GM21423 (cell line): ENCODE results near the gene TSPAN5.
A peak's percentile ranks its signal among the peaks of the same experiment; 100 is the strongest.

Experiments used
- ATAC-seq: cut with Tn5 transposase; IDR thresholded peaks from one replicate; pipeline ENCODE4 v1.9.1; 2021; ENCODE audit warnings: mild to moderate bottlenecking, moderate library complexity; ENCODE audit not compliant: unreplicated experiment

Gene TSPAN5

GRCh38 chr4:98601708-98602107, 56.7 kb downstream of the TSPAN5 start:
- ATAC-seq: peak; percentile 74

- ATAC-seq: no peak
Measured at GRCh38 chr4:98599617-98600205, 58.7 kb downstream of the TSPAN5 start.

- no peak for ATAC-seq
Measured at GRCh38 chr4:98586962-98587354, 71.5 kb downstream of the TSPAN5 start.

- no peak for ATAC-seq
Measured at GRCh38 chr4:98586291-98586961, 72.0 kb downstream of the TSPAN5 start.

GRCh38 chr4:98585596-98585995, 72.8 kb downstream of the TSPAN5 start:
- ATAC-seq: no peak

- no peak for ATAC-seq
Measured at GRCh38 chr4:98584265-98584664, 74.1 kb downstream of the TSPAN5 start.

GRCh38 chr4:98583265-98583664, 75.1 kb downstream of the TSPAN5 start:
- no peak for ATAC-seq

GRCh38 chr4:98581126-98581525, 77.3 kb downstream of the TSPAN5 start:
- no peak for ATAC-seq

GRCh38 chr4:98577956-98578355, 80.5 kb downstream of the TSPAN5 start:
- no peak for ATAC-seq

GRCh38 chr4:98574816-98575215, 83.6 kb downstream of the TSPAN5 start:
- no peak for ATAC-seq

GRCh38 chr4:98573791-98574190, 84.6 kb downstream of the TSPAN5 start:
- ATAC-seq: no peak

- ATAC-seq: no peak
Measured at GRCh38 chr4:98572697-98573096, 85.7 kb downstream of the TSPAN5 start.

- no peak for ATAC-seq
Measured at GRCh38 chr4:98571161-98571786, 87.1 kb downstream of the TSPAN5 start.

- ATAC-seq: no peak
Measured at GRCh38 chr4:98570151-98570797, 88.1 kb downstream of the TSPAN5 start.

GRCh38 chr4:98568941-98569663, 89.3 kb downstream of the TSPAN5 start:
- ATAC-seq: no peak

GRCh38 chr4:98567611-98568010, 90.8 kb downstream of the TSPAN5 start:
- ATAC-seq: no peak

- ATAC-seq: no peak
Measured at GRCh38 chr4:98566361-98567008, 91.9 kb downstream of the TSPAN5 start.

GRCh38 chr4:98565681-98566301, 92.6 kb downstream of the TSPAN5 start:
- ATAC-seq: no peak

- no peak for ATAC-seq
Measured at GRCh38 chr4:98564852-98565251, 93.6 kb downstream of the TSPAN5 start.

GRCh38 chr4:98560321-98560720, 98.1 kb downstream of the TSPAN5 start:
- ATAC-seq: no peak
